ENCODE measurements around the gene NCKAP5. TPM values are rescaled to one million over a fixed set of nuclear protein-coding genes. Genes with fewer than 3 reads are reported as not detected.

The NCKAP5 gene
- total and polyA plus RNA-seq, 8 donors: 4.0 to 22.1 (median 14.4) TPM

DNA sequence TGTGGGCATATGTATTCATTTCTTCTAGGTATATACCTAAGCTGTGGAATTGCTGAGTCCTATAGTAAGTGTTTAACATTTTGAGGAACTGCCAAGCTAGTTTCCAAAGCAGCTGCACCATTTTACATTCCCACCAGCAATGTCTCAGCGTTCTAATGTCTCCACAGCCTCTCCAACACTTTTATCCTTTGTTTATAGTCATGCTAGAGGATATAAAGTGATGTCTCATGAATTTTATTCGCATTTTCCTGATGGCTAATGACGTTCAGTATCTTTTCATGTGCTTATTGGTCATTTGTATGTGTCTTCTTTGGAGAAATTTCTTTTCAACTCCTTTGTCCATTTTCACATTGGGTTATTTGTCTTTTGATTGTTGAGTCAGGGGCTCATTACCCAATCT, 295.2 kb downstream of the NCKAP5 start:
- intact Hi-C loops (cut with DNase I): no loop called here
- DNase-seq (no peak), ATAC-seq (no peak)
- no peak overlapping the region for H3K4me3 ChIP-seq
- TF ChIP-seq, protein P1, sequence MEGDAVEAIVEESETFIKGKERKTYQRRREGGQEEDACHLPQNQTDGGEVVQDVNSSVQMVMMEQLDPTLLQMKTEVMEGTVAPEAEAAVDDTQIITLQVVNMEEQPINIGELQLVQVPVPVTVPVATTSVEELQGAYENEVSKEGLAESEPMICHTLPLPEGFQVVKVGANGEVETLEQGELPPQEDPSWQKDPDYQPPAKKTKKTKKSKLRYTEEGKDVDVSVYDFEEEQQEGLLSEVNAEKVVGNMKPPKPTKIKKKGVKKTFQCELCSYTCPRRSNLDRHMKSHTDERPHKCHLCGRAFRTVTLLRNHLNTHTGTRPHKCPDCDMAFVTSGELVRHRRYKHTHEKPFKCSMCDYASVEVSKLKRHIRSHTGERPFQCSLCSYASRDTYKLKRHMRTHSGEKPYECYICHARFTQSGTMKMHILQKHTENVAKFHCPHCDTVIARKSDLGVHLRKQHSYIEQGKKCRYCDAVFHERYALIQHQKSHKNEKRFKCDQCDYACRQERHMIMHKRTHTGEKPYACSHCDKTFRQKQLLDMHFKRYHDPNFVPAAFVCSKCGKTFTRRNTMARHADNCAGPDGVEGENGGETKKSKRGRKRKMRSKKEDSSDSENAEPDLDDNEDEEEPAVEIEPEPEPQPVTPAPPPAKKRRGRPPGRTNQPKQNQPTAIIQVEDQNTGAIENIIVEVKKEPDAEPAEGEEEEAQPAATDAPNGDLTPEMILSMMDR (IDR thresholded peaks at IDR 0.05): no peak
- H3K36me3 ChIP-seq: no peaks in the 10 kb centered on the region
- no peaks in the 10 kb centered on the region for H3K9me3 ChIP-seq
- no peaks in the 10 kb centered on the region for H3K27me3 ChIP-seq
- no peak overlapping the region for H3K27ac ChIP-seq
- no peaks in the 10 kb centered on the region for H3K4me1 ChIP-seq

DNA sequence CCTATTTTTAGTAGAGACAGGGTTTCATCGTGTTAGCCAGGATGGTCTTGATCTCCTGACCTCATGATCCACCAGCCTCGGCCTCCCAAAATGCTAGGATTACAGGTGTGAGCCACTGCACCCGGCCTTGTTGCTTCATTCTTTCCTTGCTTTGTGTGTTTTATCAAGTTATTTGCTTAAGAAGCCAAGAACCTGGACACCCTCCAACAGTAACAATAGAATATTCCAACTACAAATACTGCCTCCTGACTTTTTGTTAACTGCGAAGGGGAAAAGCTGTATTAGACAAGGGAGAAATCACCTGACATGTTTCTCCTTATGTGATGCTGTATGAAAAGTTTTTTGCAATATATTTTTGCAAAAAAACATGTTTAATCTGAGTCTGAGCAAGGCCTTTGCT, 297.2 kb downstream of the NCKAP5 start:
- TF ChIP-seq, protein P1 (IDR thresholded peaks at IDR 0.05): no peak
- Histone ChIP-seq H3K36me3 (no peaks in the 10 kb centered on the region), H3K4me1 (peaks cover under 1 to 7% of the 10 kb centered on the region in 2 donors), H3K9me3 (no peaks in the 10 kb centered on the region), H3K27me3 (peaks cover 0 to 15% of the 10 kb centered on the region in 2 donors), H3K27ac (no peak overlapping the region), H3K4me3 (no peak overlapping the region)
- ATAC-seq: no peak
- intact Hi-C loops (cut with DNase I): no loop called here
- peak in 1 of 4 donors; percentile 13 for DNase-seq

DNA sequence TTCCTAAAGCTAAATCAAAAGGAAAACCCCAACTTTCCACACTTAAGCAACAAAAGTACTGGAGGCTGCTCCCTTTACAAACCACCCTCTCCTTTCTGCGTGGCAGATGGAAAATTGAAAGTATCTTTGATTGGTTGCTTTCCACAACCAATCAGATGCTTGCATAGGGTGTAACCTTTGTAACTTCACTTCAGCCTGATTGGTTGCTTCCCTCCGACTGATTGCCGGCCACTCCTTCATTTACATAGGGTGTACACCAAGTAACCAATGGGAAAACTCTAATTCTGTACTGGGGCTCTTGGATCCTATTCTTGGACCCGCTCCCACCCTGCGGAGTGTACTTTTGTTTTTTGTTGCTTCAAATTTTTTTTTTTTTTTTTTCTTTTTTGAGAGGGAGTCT, 297.7 kb downstream of the NCKAP5 start:
- Histone ChIP-seq H3K36me3 (no peaks in the 10 kb centered on the region), H3K4me1 (peaks cover 6 to 12% of the 10 kb centered on the region in 2 donors), H3K4me3 (no peak overlapping the region), H3K27me3 (peaks cover 0 to 20% of the 10 kb centered on the region in 2 donors), H3K27ac (no peak overlapping the region), H3K9me3 (no peaks in the 10 kb centered on the region)
- TF ChIP-seq, protein P1 (IDR thresholded peaks at IDR 0.05): no peak
- intact Hi-C loops (cut with DNase I): no loop called here
- ATAC-seq (no peak), DNase-seq (no peak)

DNA sequence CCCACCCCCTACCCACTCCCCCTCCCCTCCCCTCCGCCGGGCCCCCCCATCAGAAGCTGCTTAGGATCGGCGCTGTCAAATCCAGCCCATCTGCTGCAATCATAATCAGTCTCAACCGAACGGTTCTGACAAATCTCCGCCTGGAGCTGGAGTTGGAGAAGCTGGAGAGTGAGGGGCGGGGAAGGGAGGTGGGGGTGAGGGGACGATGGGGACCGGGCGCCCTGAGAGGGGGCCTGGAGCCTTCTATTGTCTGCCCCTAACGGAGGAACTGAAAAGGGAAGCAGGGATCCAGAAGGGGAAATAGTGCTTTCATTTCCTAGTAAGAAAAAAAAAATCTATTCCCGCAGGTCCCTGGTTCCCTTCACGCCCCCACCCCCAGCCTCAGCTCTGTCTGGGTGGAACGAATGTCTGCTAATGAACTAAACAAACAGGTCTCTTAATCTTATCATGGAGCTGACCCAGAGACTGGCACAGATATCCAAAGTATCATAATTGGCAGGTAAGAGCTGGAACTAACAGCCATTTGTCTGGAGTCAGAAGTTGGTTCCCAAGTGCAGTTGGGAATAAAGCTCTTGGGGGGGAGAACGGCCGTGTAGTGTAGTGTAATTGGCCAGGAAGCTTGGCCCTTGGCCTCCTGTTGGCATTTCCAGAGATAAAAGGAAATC, 301.2 kb downstream of the NCKAP5 start:
- ATAC-seq (no peak), DNase-seq (peak in 1 of 4 donors; percentile 10)
- Histone ChIP-seq H3K27ac (peak overlapping the region in 1 of 2 donors; percentile 60), H3K9me3 (no peaks in the 10 kb centered on the region), H3K4me3 (peak overlapping the region; percentile 37 to 47), H3K36me3 (no peaks in the 10 kb centered on the region), H3K4me1 (peaks cover 8 to 14% of the 10 kb centered on the region in 2 donors), H3K27me3 (peaks cover 0 to 34% of the 10 kb centered on the region in 2 donors)
- intact Hi-C loops (cut with DNase I): no loop called here
- TF ChIP-seq, protein P1 (IDR thresholded peaks at IDR 0.05): no peak

DNA sequence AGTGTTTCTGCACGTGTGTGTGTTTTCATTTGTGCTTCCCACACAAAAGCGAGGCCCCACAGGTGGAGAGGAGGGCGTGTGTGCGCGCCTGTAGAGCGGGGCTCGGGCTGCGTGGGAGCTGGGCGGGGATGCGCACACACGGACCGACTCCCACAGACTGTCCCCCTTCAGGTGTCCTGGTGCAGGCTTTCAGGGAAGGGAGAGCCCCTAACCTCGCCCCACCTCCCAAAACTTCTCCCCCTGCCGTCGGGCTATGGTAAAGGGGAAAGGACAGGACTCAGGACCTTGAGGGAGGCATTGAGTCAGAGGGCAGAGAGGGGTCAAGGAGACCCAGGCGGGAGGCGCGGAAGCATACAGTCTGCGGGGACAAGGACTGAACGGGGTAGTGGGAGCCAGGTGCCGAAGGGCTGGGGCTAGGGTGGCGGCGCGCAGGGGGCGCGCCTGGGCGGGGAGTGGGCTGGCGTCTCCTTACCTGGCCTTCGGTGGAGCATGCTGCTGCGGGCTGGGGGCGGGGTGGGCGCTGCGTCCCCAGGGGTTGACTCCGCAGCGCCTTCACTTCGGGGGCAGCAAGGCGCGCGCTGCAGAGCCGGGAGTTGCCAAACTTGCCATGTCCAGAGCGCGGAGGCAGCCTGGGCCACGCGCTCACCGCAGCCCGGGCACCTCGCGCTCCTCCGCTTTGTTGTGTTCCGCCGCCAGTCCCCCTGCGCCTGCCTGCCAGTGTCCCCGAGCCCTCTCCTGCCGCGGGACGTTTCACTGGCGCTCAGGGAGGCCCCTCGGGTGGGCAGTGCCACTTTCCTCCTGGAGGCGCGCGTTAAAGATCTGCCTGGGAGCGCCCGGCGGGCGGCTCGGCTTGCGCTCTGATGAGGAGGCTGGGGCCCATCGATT, 302.0 kb downstream of the NCKAP5 start:
- TF ChIP-seq, protein P1 (IDR thresholded peaks at IDR 0.05): no peak
- H3K9me3 ChIP-seq: no peaks in the 10 kb centered on the region
- DNase-seq (peak in 2 of 4 donors; percentile 28 to 63), ATAC-seq (peak; percentile 44)
- H3K36me3 ChIP-seq: no peaks in the 10 kb centered on the region
- H3K27me3 ChIP-seq: peaks cover 0 to 34% of the 10 kb centered on the region in 2 donors
- H3K27ac ChIP-seq: peak overlapping the region in 1 of 2 donors; percentile 60
- peak overlapping the region; percentile 37 to 47 for H3K4me3 ChIP-seq
- intact Hi-C loops (cut with DNase I): no loop called here
- peaks cover 8 to 14% of the 10 kb centered on the region in 2 donors for H3K4me1 ChIP-seq
